Aorta (tissue), 5 donors: ENCODE data around the gene ETS2. TPM values are rescaled to one million over a fixed set of nuclear protein-coding genes. Genes with fewer than 3 reads are reported as not detected.

Experiments used
- ATAC-seq: fragments of 200-7000 bp; cut with Tn5 transposase; one replicate; pipeline ENCODE4 v1.9.1; 2022; ENCODE audit warnings: moderate library complexity; ENCODE audit not compliant: low FRiP score
- DNase-seq, 2 donors: peaks; one replicate each; pipeline ENCODE4 v3.0.0-alpha.2; 2020
- H3K27ac ChIP-seq, 2 donors: one replicate each; pipeline ENCODE4 v1.5.1; 2013; ENCODE audit warnings: low read length in 2 of 2, mild to moderate bottlenecking in 2 of 2, moderate library complexity in 2 of 2, control low read depth in 1 of 2, inconsistent platforms in 1 of 2, low read depth in 1 of 2
- H3K27me3 ChIP-seq, 2 donors: one replicate each; pipeline ENCODE4 v1.6.1; 2013; ENCODE audit warnings: control low read depth in 1 of 2, low read length in 1 of 2, mild to moderate bottlenecking in 1 of 2, moderate library complexity in 1 of 2; ENCODE audit not compliant: insufficient read depth in 2 of 2, control insufficient read depth in 1 of 2
- H3K36me3 ChIP-seq, 2 donors: one replicate each; pipeline ENCODE4 v1.6.1; 2013; ENCODE audit warnings: control low read depth in 1 of 2, low read length in 1 of 2, mild to moderate bottlenecking in 1 of 2; ENCODE audit not compliant: insufficient read depth in 2 of 2, control insufficient read depth in 1 of 2
- H3K4me1 ChIP-seq, 2 donors: one replicate each; pipeline ENCODE4 v1.6.1; 2013; ENCODE audit warnings: low read length in 2 of 2, control low read depth in 1 of 2, mild to moderate bottlenecking in 1 of 2, moderate library complexity in 1 of 2; ENCODE audit not compliant: insufficient read depth in 2 of 2, control insufficient read depth in 1 of 2
- H3K4me3 ChIP-seq, 2 donors: one replicate each; pipeline ENCODE4 v1.5.1; 2013; ENCODE audit warnings: low read length in 2 of 2, control low read depth in 1 of 2, mild to moderate bottlenecking in 1 of 2
- H3K9me3 ChIP-seq: one replicate; pipeline ENCODE4 v1.6.1; 2013; ENCODE audit warnings: mild to moderate bottlenecking, low read length; ENCODE audit not compliant: control insufficient read depth
- WGBS, 2 donors: extraction: QIAGEN DNeasy Blood & Tissue Kit; methylation state at CpG; one replicate each; pipeline ENCODE4 v1.1.7; 2013; 5-methylcytosine and 5-hydroxymethylcytosine counted together
- intact Hi-C, 2 donors: fragments of 100-400 bp; cut with DNase I; formaldehyde crosslinking; loops; one replicate each; pipeline versions ENCODE4 v1.14.2 to v1.15.0; 2022
- polyA plus RNA-seq, 2 donors: library from polyadenylated mRNA; stranded (reverse); fragments of 200-250 nt; gene quantifications; one replicate each; pipeline ENCODE4 v1.2.3, GENCODE V29; 2013
- total RNA-seq, 2 donors: library from RNA; stranded (reverse); fragmentation: NEBNext Ultra II Directional; extraction: Animal tissue kit (Norgen Biotek cat#: 25700); gene quantifications; one replicate each; pipeline ENCODE4 v1.2.1, GENCODE V29; 2021
- donor health status: healthy with polysubstance abuse.
- donor health status: Bipolar disorder and iron deficiency.
- donor health status: DM: no; HTN: no; CAD: no.
- donor health status: DM: no; HTN: no; CAD: no.
- donor health status: DM: yes; HTN: yes; CAD: no.

Gene ETS2
- total and polyA plus RNA-seq, 4 donors = 40.2 to 232 (median 111) TPM

- ATAC-seq = no peak
- no peak overlapping the region for H3K4me3 ChIP-seq
- WGBS, 2 donors = 92 to 94% methylated on average over 12 of the region's 12 CpGs
- peaks cover 3% of the 10 kb centered on the region for H3K9me3 ChIP-seq
- no peaks in the 10 kb centered on the region for H3K27me3 ChIP-seq
- peaks cover 3 to 7% of the 10 kb centered on the region in 2 donors for H3K4me1 ChIP-seq
- no peaks in the 10 kb centered on the region for H3K36me3 ChIP-seq
- no peak for DNase-seq
- peak overlapping the region in 1 of 2 donors; percentile 14 for H3K27ac ChIP-seq
- intact Hi-C loops = no loop called here
Measured at GRCh38 chr21:38774586-38775285, 31.0 kb upstream of the ETS2 start.

GRCh38 chr21:38775733-38776132 is 30.0 kb upstream of the ETS2 start:
- intact Hi-C loops = no loop called here
- peak overlapping the region in 1 of 2 donors; percentile 9 for H3K27ac ChIP-seq

DNA sequence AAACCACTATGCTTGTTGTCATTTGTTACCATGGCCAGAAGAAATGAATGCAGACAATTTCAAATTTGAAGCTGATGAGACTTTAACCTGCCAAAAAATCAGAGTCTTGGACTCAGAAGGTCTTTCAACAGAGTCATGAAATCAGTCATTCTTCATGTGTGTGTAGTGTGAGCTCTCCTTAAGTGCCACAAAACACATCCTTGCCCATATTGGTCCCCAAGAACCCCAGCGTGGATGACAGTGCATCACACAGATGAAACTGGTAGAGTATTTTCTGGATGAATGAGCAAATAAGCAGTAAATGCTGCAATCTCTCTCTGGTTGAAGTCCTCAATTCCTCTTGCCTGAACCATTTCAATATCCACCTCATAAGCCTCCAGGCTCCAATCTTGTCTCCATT is 28.7 kb upstream of the ETS2 start:
- H3K36me3 ChIP-seq = no peaks in the 10 kb centered on the region
- ATAC-seq = no peak
- peaks cover 3 to 7% of the 10 kb centered on the region in 2 donors for H3K4me1 ChIP-seq
- H3K9me3 ChIP-seq = peaks cover 6% of the 10 kb centered on the region
- no peaks in the 10 kb centered on the region for H3K27me3 ChIP-seq
- WGBS, 2 donors = 91 to 96% methylated on average over 1 of the region's 1 CpG
- intact Hi-C loops = no loop called here
- no peak for DNase-seq
- H3K4me3 ChIP-seq = no peak overlapping the region
- no peak overlapping the region for H3K27ac ChIP-seq

More at GRCh38 chr21:38775733-38776132, 30.0 kb upstream of the ETS2 start:
- WGBS, 2 donors = 37 to 73% methylated on average over 5 of the region's 5 CpGs
- Histone ChIP-seq H3K27me3 (no peaks in the 10 kb centered on the region), H3K4me1 (peaks cover 3 to 7% of the 10 kb centered on the region in 2 donors), H3K4me3 (no peak overlapping the region), H3K36me3 (no peaks in the 10 kb centered on the region), H3K9me3 (peaks cover 3% of the 10 kb centered on the region)
- ATAC-seq = peak; percentile 40
- DNase-seq = no peak

- intact Hi-C loops = no loop called here
- Histone ChIP-seq H3K9me3 (peaks cover 8% of the 10 kb centered on the region), H3K36me3 (no peaks in the 10 kb centered on the region), H3K4me3 (no peak overlapping the region), H3K4me1 (peaks cover 3 to 7% of the 10 kb centered on the region in 2 donors), H3K27me3 (no peaks in the 10 kb centered on the region), H3K27ac (no peak overlapping the region)
- DNase-seq (no peak), ATAC-seq (no peak)
- WGBS, 2 donors = 52% methylated on average over 5 of the region's 5 CpGs
Measured at GRCh38 chr21:38777531-38777930, 28.2 kb upstream of the ETS2 start.

DNA sequence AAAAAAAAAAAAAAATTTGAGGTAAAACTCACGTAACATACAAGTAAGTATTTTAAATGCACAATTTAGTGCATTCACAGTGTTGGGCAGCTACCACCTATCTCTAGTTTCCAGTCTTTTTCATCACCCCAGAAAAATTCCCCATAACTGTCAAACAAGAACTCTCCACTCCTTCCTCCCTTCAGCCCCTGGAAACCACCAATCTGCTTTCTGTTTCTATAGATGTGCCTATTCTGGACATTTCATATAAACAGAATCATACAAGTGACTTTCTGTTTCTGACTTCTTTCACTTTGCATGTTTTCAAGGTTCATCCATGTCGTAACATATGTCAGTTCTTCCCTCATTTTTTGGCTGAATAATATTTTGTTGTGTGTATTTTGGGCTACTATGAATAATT is 24.9 kb upstream of the ETS2 start:
- no peak for DNase-seq
- Histone ChIP-seq H3K36me3 (no peaks in the 10 kb centered on the region), H3K4me3 (no peak overlapping the region), H3K4me1 (peaks cover 0 to 2% of the 10 kb centered on the region in 2 donors), H3K9me3 (peaks cover 10% of the 10 kb centered on the region), H3K27me3 (no peaks in the 10 kb centered on the region), H3K27ac (no peak overlapping the region)
- ATAC-seq = no peak
- intact Hi-C loops = no loop called here
- WGBS, 2 donors = 93 to 99% methylated on average over 2 of the region's 2 CpGs

- intact Hi-C loops = no loop called here
- H3K4me3 ChIP-seq = no peak overlapping the region
- no peak overlapping the region for H3K27ac ChIP-seq
- no peaks in the 10 kb centered on the region for H3K27me3 ChIP-seq
- H3K4me1 ChIP-seq = no peaks in the 10 kb centered on the region
- ATAC-seq (no peak), DNase-seq (no peak)
- 82 to 84% methylated on average over 7 of the region's 7 CpGs for WGBS, 2 donors
- peaks cover 7% of the 10 kb centered on the region for H3K9me3 ChIP-seq
- H3K36me3 ChIP-seq = no peaks in the 10 kb centered on the region
Measured at GRCh38 chr21:38784458-38785266, 21.1 kb upstream of the ETS2 start.

- intact Hi-C loops = no loop called here
Measured at GRCh38 chr21:38785483-38785882, 20.2 kb upstream of the ETS2 start.

DNA sequence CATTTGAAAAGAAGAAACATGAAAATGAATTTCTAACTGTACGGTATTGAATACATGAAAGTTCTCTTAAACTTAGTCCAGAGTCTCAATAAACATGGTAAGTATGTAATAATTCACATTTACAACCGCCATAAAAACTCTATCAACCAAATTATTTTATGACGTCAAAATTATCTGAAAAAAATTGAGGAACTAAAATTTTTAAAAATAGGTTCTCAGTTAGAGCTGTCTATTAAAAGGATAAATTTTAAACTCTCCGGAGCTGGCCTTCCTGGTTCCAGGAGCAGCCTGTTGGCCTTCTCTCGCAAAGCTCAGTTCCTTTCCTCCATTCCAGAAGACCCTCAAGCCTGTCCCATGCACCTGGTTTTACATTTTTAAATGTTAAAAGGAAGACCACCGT is 18.7 kb upstream of the ETS2 start:
- Histone ChIP-seq H3K36me3 (no peaks in the 10 kb centered on the region), H3K4me1 (no peaks in the 10 kb centered on the region), H3K9me3 (peaks cover 4% of the 10 kb centered on the region), H3K27me3 (no peaks in the 10 kb centered on the region), H3K4me3 (no peak overlapping the region), H3K27ac (no peak overlapping the region)
- 65 to 70% methylated on average over 6 of the region's 6 CpGs for WGBS, 2 donors
- no peak for DNase-seq
- intact Hi-C loops = no loop called here
- ATAC-seq = no peak

More at GRCh38 chr21:38785483-38785882, 20.2 kb upstream of the ETS2 start:
- Histone ChIP-seq H3K9me3 (peaks cover 7% of the 10 kb centered on the region), H3K36me3 (no peaks in the 10 kb centered on the region), H3K4me1 (no peaks in the 10 kb centered on the region), H3K27me3 (no peaks in the 10 kb centered on the region), H3K27ac (no peak overlapping the region), H3K4me3 (no peak overlapping the region)
- WGBS, 2 donors = 93 to 96% methylated on average over 1 of the region's 1 CpG
- DNase-seq = no peak
- ATAC-seq = no peak
